T1000 (cell line): Measurements from ENCODE around the gene SUPT5H.

Experiments used
- DNase-seq: peaks from one replicate; lab custom pipeline; 2025; ENCODE audit warnings: mixed read lengths; lab: John Stamatoyannopoulos, UW

The SUPT5H gene

DNA sequence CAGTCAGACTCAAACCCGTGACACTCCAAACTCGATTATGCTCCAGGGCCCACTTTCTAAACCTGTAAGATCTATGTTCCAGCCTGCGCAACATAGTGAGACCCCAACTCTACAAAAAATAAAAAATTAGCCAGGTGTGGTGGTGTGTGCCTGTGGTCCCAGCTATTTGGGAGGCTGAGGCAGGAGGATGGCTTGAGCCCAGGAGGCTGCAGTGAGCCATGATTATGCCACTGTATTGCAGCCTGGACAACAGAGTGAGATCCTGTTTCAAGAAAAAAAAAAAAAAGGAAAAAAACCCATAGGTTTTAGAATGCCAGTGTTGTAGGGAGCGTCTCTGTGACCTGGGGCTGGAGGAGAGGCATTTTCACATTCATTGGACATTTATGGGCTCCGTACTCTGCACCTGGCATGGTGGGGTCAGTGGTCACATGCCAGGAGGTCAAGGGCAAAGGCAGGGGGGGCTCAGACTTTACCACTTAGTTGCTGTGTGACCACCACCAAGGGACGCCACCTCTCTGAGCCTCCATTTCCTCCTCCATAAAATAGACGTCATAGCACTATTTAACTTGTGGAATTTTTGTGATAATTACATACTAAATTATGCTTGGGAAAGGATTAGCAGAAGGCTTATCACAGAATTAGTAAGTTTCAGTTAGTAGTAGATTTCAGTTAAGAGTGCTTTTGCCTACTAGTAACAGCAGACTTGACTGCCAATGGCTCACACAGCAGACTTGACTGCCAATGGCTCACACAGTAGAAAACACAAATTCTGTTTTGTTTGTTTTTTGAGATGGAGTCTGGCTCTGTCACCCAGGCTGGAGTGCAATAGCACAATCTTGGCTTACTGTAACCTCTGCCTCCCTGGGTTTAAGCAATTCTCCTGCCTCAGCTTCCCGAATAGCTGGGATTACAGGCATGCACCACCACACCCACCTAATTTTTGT, 75.4 kb downstream of the SUPT5H start:
- no peak for DNase-seq

GRCh38 chr19:39524495-39524894, 79.1 kb downstream of the SUPT5H start:
- DNase-seq, result no peak

DNA sequence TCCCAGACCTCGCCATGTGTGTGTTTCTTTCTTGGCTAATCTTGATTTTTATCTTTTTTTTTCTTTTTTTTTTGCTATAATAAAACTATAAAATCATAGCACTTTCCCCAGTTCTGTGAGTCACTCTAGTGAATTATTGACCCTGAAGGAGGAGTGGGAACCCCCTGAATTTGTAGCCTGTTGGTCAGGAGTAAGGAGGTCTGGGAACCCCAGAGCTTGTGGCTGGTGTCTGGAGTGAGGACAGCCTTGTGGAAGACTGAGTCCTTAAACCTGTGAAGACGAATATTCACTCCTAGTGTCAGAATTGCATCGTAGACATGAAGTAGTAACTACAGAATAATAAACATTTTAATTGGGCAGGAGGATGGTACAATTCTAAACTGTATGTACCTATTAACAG, 79.8 kb downstream of the SUPT5H start:
- DNase-seq, result no peak
